GM12878 (cell line): Measurements from ENCODE around the gene NAV2. TPM values are rescaled to one million over a fixed set of nuclear protein-coding genes. Genes with fewer than 3 reads are reported as not detected.

Experiments
- ATAC-seq: fragments of 200-7000 bp; cut with Tn5 transposase; 3 replicates; pipeline ENCODE4 v1.9.1; 2020; ENCODE audit warnings: mild to moderate bottlenecking, moderate library complexity
- BruUV-seq: library from RNA; stranded (reverse); fragments of 400-500 nt; replicated peaks from 2 replicates; lab custom pipeline; 2021; lab: Mats Ljungman, UMichigan
- CTCF ChIA-PET: fragments of 300-600 bp; sonication (Branson Sonifier 250); formaldehyde crosslinking; extraction: SDS; loops from one replicate; lab custom pipeline; 2021; ENCODE audit warnings: inconsistent platforms; lab: Yijun Ruan, JAX
- POLR2A ChIA-PET: fragments of 350-600 bp; formaldehyde crosslinking; extraction: SDS; loops from one replicate; lab custom pipeline; 2021; ENCODE audit warnings: inconsistent platforms; lab: Charles Lee
- RAD21 ChIA-PET: fragments of 300-600 bp; sonication (Branson Sonifier 250); formaldehyde crosslinking; loops from one replicate; lab custom pipeline; 2023; ENCODE audit warnings: antibody characterized with exemption; ENCODE audit not compliant: unreplicated experiment; lab: Charles Lee
- SMC1A ChIA-PET: fragments of 300-600 bp; sonication (Branson Sonifier 250); formaldehyde crosslinking; loops from one replicate; lab custom pipeline; 2023; ENCODE audit not compliant: unreplicated experiment, uncharacterized antibody; lab: Charles Lee
- DNase-seq: peaks from one replicate; pipeline ENCODE4 v3.0.0-alpha.2; 2011; ENCODE audit warnings: low read depth, low spot score
- FAIRE-seq: peaks from 3 replicates; lab custom pipeline; 2011; peaks lifted over from hg19 to GRCh38; lab: Jason Lieb, UNC
- H2AFZ ChIP-seq: 2 replicates; pipeline ENCODE4 v1.6.0; 2011; ENCODE audit warnings: low read depth, low read length, control low read depth; ENCODE audit not compliant: control insufficient read depth
- H3K27ac ChIP-seq: 2 replicates; pipeline ENCODE4 v1.5.1; 2011; ENCODE audit warnings: control low read depth; ENCODE audit not compliant: control insufficient read depth, insufficient read depth
- H3K27me3 ChIP-seq, 2 experiments: replicated peaks in 1 of 2; 2 replicates each; pipeline versions ENCODE4 v1.6.0 to v1.6.1; 2011; ENCODE audit warnings: low read length in 1 of 2; ENCODE audit not compliant: control insufficient read depth in 2 of 2, insufficient read depth in 2 of 2
- H3K36me3 ChIP-seq, 2 experiments: 2 replicates each; pipeline ENCODE4 v1.5.1; 2011; ENCODE audit warnings: low read length in 1 of 2; ENCODE audit not compliant: control insufficient read depth in 2 of 2, insufficient read depth in 2 of 2
- H3K4me1 ChIP-seq: 2 replicates; pipeline ENCODE4 v1.6.1; 2011; ENCODE audit warnings: mild to moderate bottlenecking, low read length, moderate library complexity, mixed read lengths; ENCODE audit not compliant: control insufficient read depth, insufficient read depth
- H3K4me2 ChIP-seq: 2 replicates; pipeline ENCODE4 v1.6.0; 2011; ENCODE audit warnings: control low read depth; ENCODE audit not compliant: control insufficient read depth, insufficient read depth
- H3K4me3 ChIP-seq: fragments of 200-600 bp; sonication (generic); 2 replicates; pipeline ENCODE4 v1.5.1; 2016
- H3K79me2 ChIP-seq: 2 replicates; pipeline ENCODE4 v1.6.0; 2011; ENCODE audit warnings: low read length; ENCODE audit not compliant: control insufficient read depth, insufficient read depth
- H3K9ac ChIP-seq: 2 replicates; pipeline ENCODE4 v1.8.0; 2011; ENCODE audit warnings: low read length, control low read depth, mixed read lengths; ENCODE audit not compliant: control insufficient read depth, insufficient read depth
- H3K9me3 ChIP-seq: replicated peaks from 3 replicates; pipeline ENCODE4 v1.5.1; 2011; ENCODE audit warnings: mild to moderate bottlenecking, low read length; ENCODE audit not compliant: control insufficient read depth, insufficient read depth
- H4K20me1 ChIP-seq: 2 replicates; pipeline ENCODE4 v1.6.0; 2011; ENCODE audit not compliant: control insufficient read depth, insufficient read depth
- IRF5 ChIP-seq: fragments of 450-650 bp; IDR thresholded peaks from 2 replicates; pipeline ENCODE4 v1.6.1; 2017; ENCODE audit warnings: borderline replicate concordance
- KDM1A ChIP-seq: fragments of 200-600 bp; sonication (generic); IDR thresholded peaks from 2 replicates; pipeline ENCODE4 v1.6.1; 2016; ENCODE audit warnings: borderline replicate concordance
- MAX ChIP-seq: IDR thresholded peaks from 2 replicates; pipeline ENCODE4 v1.6.1; 2012; ENCODE audit warnings: low read depth, low read length, improper control_type of control experiment
- REST ChIP-seq: IDR thresholded peaks from 2 replicates; pipeline ENCODE4 v1.6.1; 2012; ENCODE audit warnings: mild to moderate bottlenecking, low read depth, low read length
- SIX5 ChIP-seq: IDR thresholded peaks from 2 replicates; pipeline ENCODE4 v1.6.1; 2011; ENCODE audit warnings: mild to moderate bottlenecking, low read depth, low read length, moderate library complexity; ENCODE audit not compliant: severe bottlenecking
- ZNF274 ChIP-seq: IDR thresholded peaks from one replicate; pipeline ENCODE4 v1.8.0; 2011; ENCODE audit not compliant: insufficient read length, insufficient read depth
- ZNF687 ChIP-seq: fragments of 450-650 bp; IDR thresholded peaks from 2 replicates; pipeline ENCODE4 v1.6.1; 2017; ENCODE audit warnings: mild to moderate bottlenecking, moderate library complexity
- WGBS: methylation state at CpG from one replicate; pipeline ENCODE4 v1.1.6; 2016; ENCODE audit warnings: low lambda C conversion rate; ENCODE audit not compliant: insufficient replicate concordance, insufficient coverage; ENCODE audit errors: missing lambda C conversion rate; 5-methylcytosine and 5-hydroxymethylcytosine counted together
- in situ Hi-C: fragments of 300-500 bp; cut with MboI; formaldehyde crosslinking; loops from 9 replicates; pipeline ENCODE4 v1.14.3; 2018; ENCODE audit warnings: mixed read lengths
- intact Hi-C: fragments of 100-400 bp; cut with micrococcal nuclease; formaldehyde crosslinking; loops from one replicate; pipeline ENCODE4 v1.14.2; 2022; ENCODE audit not compliant: unreplicated experiment
- polyA plus RNA-seq, 11 experiments: library from polyadenylated mRNA; depleted of rRNA in 4 of 11; unstranded in 6 of 11; stranded (reverse) in 5 of 11; fragments of >200 nt; fragmentation: Nextera tagmentation in 4 of 11; fragmentation: Illumina TruSeq in 1 of 11; extraction: Ambion mirVana in 4 of 11; extraction: Trizol in 1 of 11; gene quantifications; 1 replicate in 1 of 11; 2 replicates in 10 of 11; pipeline versions ENCODE4 v1.2.1 to v1.2.3, GENCODE V29; 2011 to 2016; ENCODE audit warnings: inconsistent platforms in 2 of 11, missing spikeins in 2 of 11, low read depth in 1 of 11
- total RNA-seq, 4 experiments: library from RNA; depleted of rRNA in 3 of 4; stranded (reverse); fragments of >200 nt in 3 of 4; fragmentation: Illumina TruSeq in 1 of 4; extraction: Trizol in 1 of 4; gene quantifications; 2 replicates each; pipeline versions ENCODE4 v1.2.1 to v1.2.3, GENCODE V29; 2013 to 2021

Gene NAV2
- total and polyA plus RNA-seq, 10 of the 15 experiments (the other 5 are each of a cell fraction or from before 2014, with no cell fraction given) = 0.35 to 6.1 (median 1.1) TPM

- ChIA-PET RAD21 (interaction anchor here (2.3 kb wide), 1 partner anchor 12 kb away, joined by 8 read pairs; no protein-coding TSS in a partner anchor), SMC1A (interaction anchor here (1.0 to 2.4 kb wide), 3 partner anchors 9 to 14 kb away, joined by 4 to 15 read pairs (median 5); no protein-coding TSS in a partner anchor), CTCF (no interaction called here), POLR2A (interaction anchor here (1.6 kb wide), 1 partner anchor 11 kb away, joined by 9 read pairs; no protein-coding TSS in a partner anchor)
- Histone ChIP-seq H3K4me2 (no peak overlapping the region), H3K9ac (no peak overlapping the region), H3K36me3 (no peaks in the 10 kb centered on the region), H3K9me3 (no peaks in the 10 kb centered on the region), H3K4me3 (no peak overlapping the region), H2AFZ (no peak overlapping the region), H4K20me1 (no peaks in the 10 kb centered on the region), H3K79me2 (no peaks in the 10 kb centered on the region), H3K27ac (no peak overlapping the region), H3K27me3 (no peaks in the 10 kb centered on the region), H3K4me1 (no peaks in the 10 kb centered on the region)
- intact Hi-C loops (no loop called here), in situ Hi-C loops (no loop called here)
- 65% methylated on average over 6 of the region's 6 CpGs for WGBS
- DNase-seq (no peak), ATAC-seq (no peak), FAIRE-seq (no peak)
- no peak for TF ChIP-seq REST
- TF ChIP-seq MAX = no peak
- no peak for TF ChIP-seq SIX5
- no peak for TF ChIP-seq KDM1A
- TF ChIP-seq IRF5 = no peak
- no peak for TF ChIP-seq ZNF687
- no peak for TF ChIP-seq ZNF274
- BruUV-seq = no TSS peak
Measured at GRCh38 chr11:19789245-19789644, 76.6 kb downstream of the NAV2 start.
